ENCODE results near the gene ARHGAP10.

The ARHGAP10 gene

GRCh38 chr4:147717878-147718277, 14.0 kb upstream of the ARHGAP10 start:
- Mint-ChIP-seq H3K27me3 (ENCODE audit: low read depth) (peaks cover 21% of the 10 kb centered on the region), H3K27ac (no peak overlapping the region), H3K4me1 (ENCODE audit: low read depth) (peaks cover 4% of the 10 kb centered on the region), H3K4me3 (no peak overlapping the region), H3K36me3 (ENCODE audit: low read depth) (no peaks in the 10 kb centered on the region), H3K9me3 (no peaks in the 10 kb centered on the region)

- Mint-ChIP-seq H3K4me3 (no peak overlapping the region), H3K36me3 (ENCODE audit: low read depth) (no peaks in the 10 kb centered on the region), H3K4me1 (ENCODE audit: low read depth) (peaks cover 2% of the 10 kb centered on the region), H3K9me3 (no peaks in the 10 kb centered on the region), H3K27me3 (ENCODE audit: low read depth) (peaks cover 16% of the 10 kb centered on the region), H3K27ac (no peak overlapping the region)
Observed at GRCh38 chr4:147723326-147723725, 8.6 kb upstream of the ARHGAP10 start.

- Mint-ChIP-seq H3K36me3 (ENCODE audit: low read depth) (no peaks in the 10 kb centered on the region), H3K4me1 (ENCODE audit: low read depth) (peaks cover 2% of the 10 kb centered on the region), H3K9me3 (no peaks in the 10 kb centered on the region), H3K4me3 (no peak overlapping the region), H3K27ac (no peak overlapping the region), H3K27me3 (ENCODE audit: low read depth) (peaks cover 22% of the 10 kb centered on the region)
Observed at GRCh38 chr4:147724468-147725201, 7.3 kb upstream of the ARHGAP10 start.

GRCh38 chr4:147725673-147726072, 6.2 kb upstream of the ARHGAP10 start:
- Mint-ChIP-seq H3K4me3 (no peak overlapping the region), H3K9me3 (no peaks in the 10 kb centered on the region), H3K27ac (no peak overlapping the region), H3K4me1 (ENCODE audit: low read depth) (peaks cover 2% of the 10 kb centered on the region), H3K36me3 (ENCODE audit: low read depth) (no peaks in the 10 kb centered on the region), H3K27me3 (ENCODE audit: low read depth) (peaks cover 28% of the 10 kb centered on the region)

GRCh38 chr4:147727476-147728028, 4.3 kb upstream of the ARHGAP10 start:
- no peaks in the 10 kb centered on the region for H3K36me3 Mint-ChIP-seq (ENCODE audit: low read depth)
- H3K27ac Mint-ChIP-seq = no peak overlapping the region
- H3K4me1 Mint-ChIP-seq (ENCODE audit: low read depth) = peaks cover 7% of the 10 kb centered on the region
- H3K27me3 Mint-ChIP-seq (ENCODE audit: low read depth) = peaks cover 35% of the 10 kb centered on the region
- H3K9me3 Mint-ChIP-seq = no peaks in the 10 kb centered on the region
- no peak overlapping the region for H3K4me3 Mint-ChIP-seq

- H3K27me3 Mint-ChIP-seq (ENCODE audit: low read depth) = peaks cover 38% of the 10 kb centered on the region
- H3K27ac Mint-ChIP-seq = no peak overlapping the region
- peaks cover 23% of the 10 kb centered on the region for H3K4me1 Mint-ChIP-seq (ENCODE audit: low read depth)
- no peaks in the 10 kb centered on the region for H3K36me3 Mint-ChIP-seq (ENCODE audit: low read depth)
- H3K4me3 Mint-ChIP-seq = peak overlapping the region; percentile 8
- no peaks in the 10 kb centered on the region for H3K9me3 Mint-ChIP-seq
Observed at GRCh38 chr4:147730333-147730732, 1.6 kb upstream of the ARHGAP10 start.

GRCh38 chr4:147732518-147733235, 789 bp downstream of the ARHGAP10 start:
- H3K4me3 Mint-ChIP-seq = peak overlapping the region; percentile 90

GRCh38 chr4:147733716-147734344, 1.9 kb downstream of the ARHGAP10 start:
- Mint-ChIP-seq H3K4me3 (peak overlapping the region; percentile 90), H3K27ac (peak overlapping the region; percentile 42), H3K27me3 (ENCODE audit: low read depth) (peaks cover 22% of the 10 kb centered on the region), H3K9me3 (no peaks in the 10 kb centered on the region), H3K36me3 (ENCODE audit: low read depth) (peaks cover 3% of the 10 kb centered on the region), H3K4me1 (ENCODE audit: low read depth) (peaks cover 34% of the 10 kb centered on the region)

More at GRCh38 chr4:147732518-147733235, 789 bp downstream of the ARHGAP10 start:
- Mint-ChIP-seq H3K4me1 (ENCODE audit: low read depth) (peaks cover 36% of the 10 kb centered on the region), H3K9me3 (no peaks in the 10 kb centered on the region), H3K27me3 (ENCODE audit: low read depth) (peaks cover 33% of the 10 kb centered on the region), H3K36me3 (ENCODE audit: low read depth) (peaks cover 3% of the 10 kb centered on the region), H3K27ac (peak overlapping the region; percentile 58)

GRCh38 chr4:147734496-147734895, 2.6 kb downstream of the ARHGAP10 start:
- Mint-ChIP-seq H3K9me3 (no peaks in the 10 kb centered on the region), H3K4me3 (peak overlapping the region; percentile 20), H3K4me1 (ENCODE audit: low read depth) (peaks cover 34% of the 10 kb centered on the region), H3K36me3 (ENCODE audit: low read depth) (peaks cover 3% of the 10 kb centered on the region), H3K27me3 (ENCODE audit: low read depth) (peaks cover 20% of the 10 kb centered on the region), H3K27ac (no peak overlapping the region)

- H3K4me3 Mint-ChIP-seq = peak overlapping the region; percentile 3
- peaks cover 36% of the 10 kb centered on the region for H3K4me1 Mint-ChIP-seq (ENCODE audit: low read depth)
- peaks cover 3% of the 10 kb centered on the region for H3K36me3 Mint-ChIP-seq (ENCODE audit: low read depth)
- H3K27me3 Mint-ChIP-seq (ENCODE audit: low read depth) = peaks cover 14% of the 10 kb centered on the region
- H3K27ac Mint-ChIP-seq = no peak overlapping the region
- no peaks in the 10 kb centered on the region for H3K9me3 Mint-ChIP-seq
Observed at GRCh38 chr4:147735413-147736301, 3.8 kb downstream of the ARHGAP10 start.

- H3K27ac Mint-ChIP-seq = no peak overlapping the region
- peaks cover 38% of the 10 kb centered on the region for H3K4me1 Mint-ChIP-seq (ENCODE audit: low read depth)
Observed at GRCh38 chr4:147736458-147736857, 4.6 kb downstream of the ARHGAP10 start.

GRCh38 chr4:147737623-147738022, 5.7 kb downstream of the ARHGAP10 start:
- Mint-ChIP-seq H3K4me3 (no peak overlapping the region), H3K36me3 (ENCODE audit: low read depth) (peaks cover 3% of the 10 kb centered on the region), H3K27ac (no peak overlapping the region), H3K4me1 (ENCODE audit: low read depth) (peaks cover 41% of the 10 kb centered on the region), H3K27me3 (ENCODE audit: low read depth) (peaks cover 7% of the 10 kb centered on the region), H3K9me3 (no peaks in the 10 kb centered on the region)

More at GRCh38 chr4:147736458-147736857, 4.6 kb downstream of the ARHGAP10 start:
- no peaks in the 10 kb centered on the region for H3K9me3 Mint-ChIP-seq
- H3K4me3 Mint-ChIP-seq = no peak overlapping the region
- peaks cover 3% of the 10 kb centered on the region for H3K36me3 Mint-ChIP-seq (ENCODE audit: low read depth)
- H3K27me3 Mint-ChIP-seq (ENCODE audit: low read depth) = peaks cover 9% of the 10 kb centered on the region

GRCh38 chr4:147739239-147739823, 7.4 kb downstream of the ARHGAP10 start:
- no peak overlapping the region for H3K4me3 Mint-ChIP-seq
- no peaks in the 10 kb centered on the region for H3K27me3 Mint-ChIP-seq (ENCODE audit: low read depth)
- H3K27ac Mint-ChIP-seq = no peak overlapping the region
- H3K4me1 Mint-ChIP-seq (ENCODE audit: low read depth) = peaks cover 32% of the 10 kb centered on the region
- H3K9me3 Mint-ChIP-seq = no peaks in the 10 kb centered on the region
- peaks cover 3% of the 10 kb centered on the region for H3K36me3 Mint-ChIP-seq (ENCODE audit: low read depth)

Measured in T-helper 1 cell treated with Interleukin-12 subunit alpha and Interleukin-12 subunit beta and Interleukin-4 antibody, amounts not matched to agents 30 μg/mL and 1 μg/mL, for 36 hours (primary cell).